ENCODE results near the gene AGFG2.
"Not testable (repeated sequence)": the region's sequence is repeated elsewhere in the genome, so short reads cannot be mapped to it uniquely, and the experiment has no call there.

AGFG2 gene

GRCh38 chr7:100538654-100539435, at the start of gene AGFG2:
TSS of gene AGFG2 (plus strand) at chr7:100539203. CDS start at chr7:100539347, 144 bp downstream.
- DNase-seq, result peak; percentile 100

GRCh38 chr7:100489824-100490223, 49.2 kb upstream of the AGFG2 start:
- peak; percentile 57 for DNase-seq

- DNase-seq, result no peak
Observed at GRCh38 chr7:100490483-100491191, 48.4 kb upstream of the AGFG2 start.

- DNase-seq, result no peak
Observed at GRCh38 chr7:100491192-100491578, 47.8 kb upstream of the AGFG2 start.

- DNase-seq, result no peak
Observed at GRCh38 chr7:100492738-100493475, 46.1 kb upstream of the AGFG2 start.

- DNase-seq, result peak; percentile 42
Observed at GRCh38 chr7:100493476-100494264, 45.3 kb upstream of the AGFG2 start.

- no peak for DNase-seq
Observed at GRCh38 chr7:100496509-100496908, 42.5 kb upstream of the AGFG2 start.

GRCh38 chr7:100500743-100501142, 38.3 kb upstream of the AGFG2 start:
- not testable (repeated sequence) for DNase-seq

- DNase-seq, result not testable (repeated sequence)
Observed at GRCh38 chr7:100504031-100504430, 35.0 kb upstream of the AGFG2 start.

- no peak for DNase-seq
Observed at GRCh38 chr7:100504887-100505611, 34.0 kb upstream of the AGFG2 start.

GRCh38 chr7:100506356-100506923, 32.6 kb upstream of the AGFG2 start:
- DNase-seq, result no peak

- DNase-seq, result no peak
Observed at GRCh38 chr7:100509231-100509630, 29.8 kb upstream of the AGFG2 start.

GRCh38 chr7:100510437-100511239, 28.4 kb upstream of the AGFG2 start:
- no peak for DNase-seq

- DNase-seq, result no peak
Observed at GRCh38 chr7:100513212-100513810, 25.7 kb upstream of the AGFG2 start.

- no peak for DNase-seq
Observed at GRCh38 chr7:100515072-100515532, 23.9 kb upstream of the AGFG2 start.

- peak; percentile 40 for DNase-seq
Observed at GRCh38 chr7:100516135-100516812, 22.7 kb upstream of the AGFG2 start.

GRCh38 chr7:100517305-100517704, 21.7 kb upstream of the AGFG2 start:
- DNase-seq, result no peak

GRCh38 chr7:100519580-100519979, 19.4 kb upstream of the AGFG2 start:
- no peak for DNase-seq

GRCh38 chr7:100520138-100520537, 18.9 kb upstream of the AGFG2 start:
- no peak for DNase-seq

GRCh38 chr7:100521076-100521475, 17.9 kb upstream of the AGFG2 start:
- DNase-seq, result no peak
